Measurements from ENCODE around the gene CIITA. TPM values are rescaled to one million over a fixed set of nuclear protein-coding genes. Genes with fewer than 3 reads are reported as not detected.

CIITA gene
- total RNA-seq, 4 donors from 2014 or later, result 1.2 to 26.9 (median 13.9) TPM

DNA sequence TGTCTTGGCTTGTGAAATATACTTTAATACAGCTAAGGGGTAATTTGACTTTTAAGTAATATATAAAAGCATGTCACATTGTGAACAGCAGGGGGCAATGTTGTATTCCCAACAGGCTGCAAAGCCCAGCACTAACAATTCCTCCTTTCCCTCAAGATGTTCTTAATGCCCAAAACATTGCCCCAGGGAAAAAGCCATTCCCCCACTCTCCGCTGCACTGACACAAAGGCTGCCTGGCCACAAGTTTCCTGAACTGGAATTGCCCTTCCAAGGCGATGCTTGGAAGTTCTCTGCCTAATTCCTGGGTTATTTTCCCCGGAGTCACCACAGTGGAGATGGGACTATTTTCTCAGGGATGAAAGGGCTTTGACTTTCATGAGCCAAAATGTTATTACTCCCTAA lies 94.6 kb downstream of the CIITA start:
- 63% methylated on average over 3 of the region's 3 CpGs; no CpG with 5 or more reads in 1 of the 2 donors for WGBS, 2 donors (ENCODE audit: low coverage in 1 of 2)
- Histone ChIP-seq H3K27ac (no peak overlapping the region), H3K36me3 (peaks cover 0 to 8% (median 2%) of the 10 kb centered on the region in 4 donors), H3K27me3 (no peaks in the 10 kb centered on the region), H3K9me3 (no peaks in the 10 kb centered on the region), H3K4me1 (peaks cover 0 to 4% (median 0%) of the 10 kb centered on the region in 4 donors), H3K4me3 (no peak overlapping the region)
- intact Hi-C loops (cut with DNase I; ENCODE audit: low total_unique reads), result loop anchor here (10.0 kb wide), 1 partner anchor 383 kb away; no protein-coding TSS in a partner anchor
- no peak for TF ChIP-seq POLR2AphosphoS5 (IDR thresholded peaks at IDR 0.05)
- TF ChIP-seq, protein P1, sequence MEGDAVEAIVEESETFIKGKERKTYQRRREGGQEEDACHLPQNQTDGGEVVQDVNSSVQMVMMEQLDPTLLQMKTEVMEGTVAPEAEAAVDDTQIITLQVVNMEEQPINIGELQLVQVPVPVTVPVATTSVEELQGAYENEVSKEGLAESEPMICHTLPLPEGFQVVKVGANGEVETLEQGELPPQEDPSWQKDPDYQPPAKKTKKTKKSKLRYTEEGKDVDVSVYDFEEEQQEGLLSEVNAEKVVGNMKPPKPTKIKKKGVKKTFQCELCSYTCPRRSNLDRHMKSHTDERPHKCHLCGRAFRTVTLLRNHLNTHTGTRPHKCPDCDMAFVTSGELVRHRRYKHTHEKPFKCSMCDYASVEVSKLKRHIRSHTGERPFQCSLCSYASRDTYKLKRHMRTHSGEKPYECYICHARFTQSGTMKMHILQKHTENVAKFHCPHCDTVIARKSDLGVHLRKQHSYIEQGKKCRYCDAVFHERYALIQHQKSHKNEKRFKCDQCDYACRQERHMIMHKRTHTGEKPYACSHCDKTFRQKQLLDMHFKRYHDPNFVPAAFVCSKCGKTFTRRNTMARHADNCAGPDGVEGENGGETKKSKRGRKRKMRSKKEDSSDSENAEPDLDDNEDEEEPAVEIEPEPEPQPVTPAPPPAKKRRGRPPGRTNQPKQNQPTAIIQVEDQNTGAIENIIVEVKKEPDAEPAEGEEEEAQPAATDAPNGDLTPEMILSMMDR (IDR thresholded peaks at IDR 0.05), result peak; percentile 76 to 89 (median 79)
- DNase-seq, result peak; percentile 31
- in situ Hi-C loops (cut with MboI; ENCODE audit: low pct_ligation_motif_present in 1 of 4, low pct_unique_long_range_greater_than_20kb in 1 of 4, low sequenced_read_pairs in 3 of 4), result loop anchor here in 2 of 4 donors (25.0 kb wide), 2 partner anchors 391 to 566 kb away; a partner anchor contains a TSS

DNA sequence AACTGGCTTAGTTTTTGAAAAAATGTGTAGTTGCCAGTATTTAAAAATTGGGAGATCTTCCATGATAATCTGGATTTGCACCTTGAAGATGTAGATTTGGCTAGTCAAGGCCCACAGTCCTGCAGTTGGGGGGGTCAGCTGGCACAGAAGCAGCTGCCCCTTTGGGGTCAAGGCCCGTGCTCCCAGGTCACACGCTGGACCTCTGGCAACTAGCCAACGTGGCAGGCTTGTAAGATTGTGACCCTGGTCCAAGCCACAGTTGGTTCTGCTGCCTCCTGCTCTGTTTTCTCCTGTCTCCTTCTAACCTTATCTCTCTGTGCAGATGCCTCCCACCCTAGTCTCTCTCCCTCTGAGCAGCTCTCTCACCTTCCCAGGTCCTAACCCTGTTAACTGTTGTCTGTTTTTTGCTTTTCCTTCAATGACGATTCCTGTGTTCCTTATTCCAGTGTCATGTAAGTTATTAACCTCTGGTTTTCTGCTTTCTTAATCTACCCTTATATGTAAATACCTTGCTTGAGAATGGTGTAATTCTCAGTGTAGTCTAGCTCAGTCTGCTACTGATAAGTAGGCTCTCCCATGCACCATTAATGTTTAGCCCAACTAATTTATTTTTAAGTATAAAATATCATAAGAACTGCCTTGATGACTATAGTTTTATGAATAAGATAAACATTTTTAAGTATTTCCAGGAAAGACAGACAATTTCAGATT lies 95.3 kb downstream of the CIITA start:
- intact Hi-C loops (cut with DNase I; ENCODE audit: low total_unique reads) (loop anchor here (10.0 kb wide), 1 partner anchor 383 kb away; no protein-coding TSS in a partner anchor), in situ Hi-C loops (cut with MboI; ENCODE audit: low pct_ligation_motif_present in 1 of 4, low pct_unique_long_range_greater_than_20kb in 1 of 4, low sequenced_read_pairs in 3 of 4) (loop anchor here in 2 of 4 donors (25.0 kb wide), 2 partner anchors 390 to 565 kb away; a partner anchor contains a TSS)
- H3K36me3 ChIP-seq, result peaks cover 0 to 8% (median 2%) of the 10 kb centered on the region in 4 donors
- H3K27ac ChIP-seq, result no peak overlapping the region
- H3K9me3 ChIP-seq, result no peaks in the 10 kb centered on the region
- no peak for DNase-seq
- TF ChIP-seq POLR2A (IDR thresholded peaks at IDR 0.05) (no peak), POLR2AphosphoS5 (IDR thresholded peaks at IDR 0.05) (no peak), EP300 (IDR thresholded peaks at IDR 0.05; ENCODE audit: low read depth) (no peak)
- TF ChIP-seq, protein P1 (IDR thresholded peaks at IDR 0.05), result no peak
- 75 to 83% methylated on average over 1 to 4 of the region's 4 CpGs for WGBS, 2 donors (ENCODE audit: low coverage in 1 of 2)
- H3K4me3 ChIP-seq, result no peak overlapping the region
- H3K4me1 ChIP-seq, result peaks cover 0 to 4% (median 0%) of the 10 kb centered on the region in 4 donors
- H3K27me3 ChIP-seq, result no peaks in the 10 kb centered on the region

DNA sequence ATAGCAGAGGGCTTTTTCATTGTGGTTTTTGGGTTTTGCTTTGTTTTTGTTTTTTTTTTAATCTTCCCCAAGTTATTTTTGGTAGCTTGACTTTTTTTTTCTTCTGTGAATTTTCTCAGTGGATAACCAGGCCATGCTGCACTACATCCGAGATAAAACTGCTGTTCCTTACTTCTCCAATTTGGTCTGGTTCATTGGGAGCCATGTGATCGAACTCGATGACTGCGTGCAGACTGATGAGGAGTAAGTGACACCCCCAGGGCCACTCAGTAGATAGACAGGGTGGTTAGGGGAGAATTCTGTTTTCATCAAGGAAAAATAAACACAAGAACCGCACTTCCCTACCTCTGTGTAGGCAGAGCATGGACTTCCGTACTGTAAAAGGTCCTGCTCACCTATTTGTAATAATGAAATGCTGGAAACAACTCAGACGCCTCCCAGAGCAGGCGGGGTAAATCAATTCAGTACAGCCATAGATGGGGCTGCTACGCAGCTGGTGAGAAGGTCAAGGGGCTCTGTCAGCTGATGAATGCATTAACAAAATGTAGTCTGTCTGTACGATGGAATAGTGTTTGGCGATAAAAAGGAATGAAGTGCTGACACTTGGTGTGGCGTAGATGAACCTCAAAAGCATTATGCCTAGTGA lies 95.9 kb downstream of the CIITA start:
- WGBS, 2 donors (ENCODE audit: low coverage in 1 of 2), result 89 to 90% methylated on average over 9 to 12 of the region's 12 CpGs
- in situ Hi-C loops (cut with MboI; ENCODE audit: low pct_ligation_motif_present in 1 of 4, low pct_unique_long_range_greater_than_20kb in 1 of 4, low sequenced_read_pairs in 3 of 4), result loop anchor here in 2 of 4 donors (25.0 kb wide), 2 partner anchors 389 to 564 kb away; a partner anchor contains a TSS
- Histone ChIP-seq H3K9me3 (no peaks in the 10 kb centered on the region), H3K27me3 (no peaks in the 10 kb centered on the region), H3K27ac (no peak overlapping the region), H3K4me3 (no peak overlapping the region), H3K4me1 (peaks cover 0 to 4% (median 0%) of the 10 kb centered on the region in 4 donors), H3K36me3 (peaks cover 0 to 8% (median 2%) of the 10 kb centered on the region in 4 donors)
- intact Hi-C loops (cut with DNase I; ENCODE audit: low total_unique reads), result loop anchor here (1.0 to 10.0 kb wide), 2 partner anchors 282 to 382 kb away; no protein-coding TSS in a partner anchor
- TF ChIP-seq POLR2A (IDR thresholded peaks at IDR 0.05), result no peak
- TF ChIP-seq EP300 (IDR thresholded peaks at IDR 0.05; ENCODE audit: low read depth), result no peak
- TF ChIP-seq POLR2AphosphoS5 (IDR thresholded peaks at IDR 0.05), result no peak
- TF ChIP-seq, protein P1 (IDR thresholded peaks at IDR 0.05), result no peak
- no peak for DNase-seq

DNA sequence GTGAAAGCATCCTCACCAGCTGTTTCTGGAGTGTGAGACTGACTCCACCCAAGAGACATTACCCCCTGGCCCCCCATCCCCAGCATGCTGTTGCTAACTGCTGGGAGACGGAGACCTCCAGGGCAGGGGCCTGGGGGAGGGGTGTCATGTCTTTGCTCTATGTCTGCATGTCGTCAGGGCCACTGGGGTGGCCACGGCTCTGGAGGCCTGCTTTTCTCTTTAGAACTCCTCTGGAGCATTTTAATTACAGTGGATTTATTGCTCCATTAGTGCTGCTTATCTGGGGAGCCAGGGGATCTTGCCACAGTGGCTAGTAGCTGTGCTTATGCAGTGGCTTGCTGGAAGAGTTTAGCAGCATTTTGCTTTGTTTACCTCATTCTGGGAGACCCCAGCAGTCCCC lies 99.6 kb downstream of the CIITA start:
- in situ Hi-C loops (cut with MboI; ENCODE audit: low pct_ligation_motif_present in 1 of 4, low pct_unique_long_range_greater_than_20kb in 1 of 4, low sequenced_read_pairs in 3 of 4), result no loop called here
- intact Hi-C loops (cut with DNase I; ENCODE audit: low total_unique reads), result loop anchor here (10.0 kb wide), 1 partner anchor 378 kb away; no protein-coding TSS in a partner anchor
- WGBS, 2 donors (ENCODE audit: low coverage in 1 of 2), result 64 to 78% methylated on average over 3 of the region's 3 CpGs
- Histone ChIP-seq H3K27me3 (no peaks in the 10 kb centered on the region), H3K9me3 (no peaks in the 10 kb centered on the region), H3K4me3 (no peak overlapping the region), H3K36me3 (peaks cover 0 to 8% (median 2%) of the 10 kb centered on the region in 4 donors), H3K27ac (no peak overlapping the region), H3K4me1 (peaks cover 0 to 13% (median 6%) of the 10 kb centered on the region in 4 donors)
- DNase-seq, result no peak
- no peak for TF ChIP-seq POLR2A (IDR thresholded peaks at IDR 0.05)
- no peak for TF ChIP-seq POLR2AphosphoS5 (IDR thresholded peaks at IDR 0.05)
- TF ChIP-seq, protein P1 (IDR thresholded peaks at IDR 0.05), result no peak
- TF ChIP-seq EP300 (IDR thresholded peaks at IDR 0.05; ENCODE audit: low read depth), result no peak

All from transverse colon (tissue), 4 donors.